HG03571 (cell line): ENCODE data around the gene LGALS9.

Experiments
- ATAC-seq: cut with Tn5 transposase; IDR thresholded peaks from one replicate; pipeline ENCODE4 v1.9.1; 2021; ENCODE audit not compliant: unreplicated experiment

Gene LGALS9

GRCh38 chr17:27602721-27603420 is 28.1 kb upstream of the LGALS9 start:
- no peak for ATAC-seq

GRCh38 chr17:27603421-27603770 is 27.6 kb upstream of the LGALS9 start:
- no peak for ATAC-seq

- no peak for ATAC-seq
These were observed 26.9 kb upstream of the LGALS9 start for GRCh38 chr17:27603880-27604794.

GRCh38 chr17:27605409-27605808 is 25.6 kb upstream of the LGALS9 start:
- no peak for ATAC-seq

GRCh38 chr17:27607521-27608091 is 23.4 kb upstream of the LGALS9 start:
- no peak for ATAC-seq

- no peak for ATAC-seq
These were observed 22.4 kb upstream of the LGALS9 start for GRCh38 chr17:27608328-27609230.

- ATAC-seq: no peak
These were observed 21.2 kb upstream of the LGALS9 start for GRCh38 chr17:27609611-27610303.

GRCh38 chr17:27610304-27610677 is 20.7 kb upstream of the LGALS9 start:
- no peak for ATAC-seq

- ATAC-seq: no peak
These were observed 18.7 kb upstream of the LGALS9 start for GRCh38 chr17:27612160-27612770.

GRCh38 chr17:27613433-27613832 is 17.6 kb upstream of the LGALS9 start:
- no peak for ATAC-seq

- no peak for ATAC-seq
These were observed 15.9 kb upstream of the LGALS9 start for GRCh38 chr17:27615121-27615520.

- no peak for ATAC-seq
These were observed 14.6 kb upstream of the LGALS9 start for GRCh38 chr17:27616414-27616813.

GRCh38 chr17:27618417-27618816 is 12.6 kb upstream of the LGALS9 start:
- no peak for ATAC-seq

GRCh38 chr17:27620721-27621120 is 10.3 kb upstream of the LGALS9 start:
- no peak for ATAC-seq

GRCh38 chr17:27621536-27621935 is 9.5 kb upstream of the LGALS9 start:
- no peak for ATAC-seq

GRCh38 chr17:27621942-27622559 is 8.9 kb upstream of the LGALS9 start:
- no peak for ATAC-seq

GRCh38 chr17:27622986-27623385 is 8.0 kb upstream of the LGALS9 start:
- no peak for ATAC-seq

- ATAC-seq: no peak
These were observed 7.4 kb upstream of the LGALS9 start for GRCh38 chr17:27623614-27624013.

- no peak for ATAC-seq
These were observed 6.4 kb upstream of the LGALS9 start for GRCh38 chr17:27624539-27624938.

GRCh38 chr17:27625856-27626255 is 5.1 kb upstream of the LGALS9 start:
- ATAC-seq: no peak
